Measurements from ENCODE around the gene ALDH3A2. TPM values are rescaled to one million over a fixed set of nuclear protein-coding genes. Genes with fewer than 3 reads are reported as not detected.
"Not testable (repeated sequence)": the region's sequence is repeated elsewhere in the genome, so short reads cannot be mapped to it uniquely, and the experiment has no call there.

ALDH3A2 gene
- total and polyA plus RNA-seq, 3 experiments from 2014 or later, result 21.7 to 26.3 (median 24.7) TPM

- Histone ChIP-seq H3K36me3 (ENCODE audit: insufficient read depth, low read length) (peaks cover 12% of the 10 kb centered on the region), H3K27ac (ENCODE audit: low read depth, low read length) (no peak overlapping the region), H3K9me3 (ENCODE audit: low read length) (no peaks in the 10 kb centered on the region), H3K27me3 (ENCODE audit: insufficient read depth, low read length, poor library complexity, severe bottlenecking) (no peaks in the 10 kb centered on the region), H3K4me1 (ENCODE audit: insufficient read depth, low read length) (no peaks in the 10 kb centered on the region), H3K4me3 (ENCODE audit: low read length) (no peak overlapping the region)
- Mint-ChIP-seq H3K9me3 (no peaks in the 10 kb centered on the region), H3K4me3 (no peak overlapping the region), H3K27me3 (no peaks in the 10 kb centered on the region), H3K4me1 (no peaks in the 10 kb centered on the region), H3K27ac (no peak overlapping the region), H3K36me3 (peaks cover 0 to 63% (median 22%) of the 10 kb centered on the region in 3 donors)
- ChIA-PET POLR2A (no interaction called here), CTCF (interaction anchor here (0.9 kb wide), 1 partner anchor 16 kb away, joined by 3 read pairs; no protein-coding TSS in a partner anchor)
- DNase-seq, result no peak
Measured at GRCh38 chr17:19663097-19663496, 14.5 kb downstream of the ALDH3A2 start.

GRCh38 chr17:19664136-19664820, 15.7 kb downstream of the ALDH3A2 start:
- no peaks in the 10 kb centered on the region for H3K9me3 ChIP-seq (ENCODE audit: low read length)
- no peaks in the 10 kb centered on the region for H3K27me3 Mint-ChIP-seq
- peaks cover 12% of the 10 kb centered on the region for H3K36me3 ChIP-seq (ENCODE audit: insufficient read depth, low read length)
- no peaks in the 10 kb centered on the region for H3K27me3 ChIP-seq (ENCODE audit: insufficient read depth, low read length, poor library complexity, severe bottlenecking)
- ChIA-PET POLR2A (no interaction called here), CTCF (interaction anchor here (0.9 kb wide), 1 partner anchor 17 kb away, joined by 3 read pairs; no protein-coding TSS in a partner anchor)
- H3K27ac Mint-ChIP-seq, result no peak overlapping the region
- no peaks in the 10 kb centered on the region for H3K4me1 Mint-ChIP-seq
- H3K4me3 Mint-ChIP-seq, result no peak overlapping the region
- H3K4me1 ChIP-seq (ENCODE audit: insufficient read depth, low read length), result no peaks in the 10 kb centered on the region
- DNase-seq, result no peak
- no peak overlapping the region for H3K27ac ChIP-seq (ENCODE audit: low read depth, low read length)
- peaks cover 0 to 58% (median 21%) of the 10 kb centered on the region in 3 donors for H3K36me3 Mint-ChIP-seq
- H3K4me3 ChIP-seq (ENCODE audit: low read length), result no peak overlapping the region
- H3K9me3 Mint-ChIP-seq, result no peaks in the 10 kb centered on the region

- Mint-ChIP-seq H3K9me3 (no peaks in the 10 kb centered on the region), H3K27me3 (no peaks in the 10 kb centered on the region), H3K4me3 (no peak overlapping the region), H3K27ac (peak overlapping the region in 1 of 8 donors; percentile 60), H3K36me3 (peaks cover 0 to 60% (median 21%) of the 10 kb centered on the region in 3 donors), H3K4me1 (no peaks in the 10 kb centered on the region)
- no peaks in the 10 kb centered on the region for H3K9me3 ChIP-seq (ENCODE audit: low read length)
- H3K4me1 ChIP-seq (ENCODE audit: insufficient read depth, low read length), result no peaks in the 10 kb centered on the region
- no peaks in the 10 kb centered on the region for H3K27me3 ChIP-seq (ENCODE audit: insufficient read depth, low read length, poor library complexity, severe bottlenecking)
- peaks cover 12% of the 10 kb centered on the region for H3K36me3 ChIP-seq (ENCODE audit: insufficient read depth, low read length)
- POLR2A ChIA-PET, result no interaction called here
- H3K4me3 ChIP-seq (ENCODE audit: low read length), result no peak overlapping the region
- no peak for DNase-seq
- CTCF ChIA-PET, result no interaction called here
- no peak overlapping the region for H3K27ac ChIP-seq (ENCODE audit: low read depth, low read length)
Measured at GRCh38 chr17:19664821-19665181, 16.2 kb downstream of the ALDH3A2 start.

GRCh38 chr17:19669680-19670079, 21.1 kb downstream of the ALDH3A2 start:
- H3K4me3 Mint-ChIP-seq; DNase-seq; H3K4me1 Mint-ChIP-seq; H3K36me3 ChIP-seq (ENCODE audit: insufficient read depth, low read length); H3K4me1 ChIP-seq (ENCODE audit: insufficient read depth, low read length); POLR2A ChIA-PET; H3K4me3 ChIP-seq (ENCODE audit: low read length); H3K9me3 ChIP-seq (ENCODE audit: low read length); H3K27me3 Mint-ChIP-seq; H3K27ac Mint-ChIP-seq; H3K27me3 ChIP-seq (ENCODE audit: insufficient read depth, low read length, poor library complexity, severe bottlenecking); H3K9me3 Mint-ChIP-seq; H3K27ac ChIP-seq (ENCODE audit: low read depth, low read length); CTCF ChIA-PET: not testable (repeated sequence)
- peaks cover 0 to 55% (median 5%) of the 10 kb centered on the region in 3 donors for H3K36me3 Mint-ChIP-seq

GRCh38 chr17:19670908-19671307, 22.4 kb downstream of the ALDH3A2 start:
- H3K36me3 Mint-ChIP-seq, result peaks cover 0 to 54% (median 9%) of the 10 kb centered on the region in 3 donors
- Histone ChIP-seq H3K4me1 (ENCODE audit: insufficient read depth, low read length) (no peaks in the 10 kb centered on the region), H3K4me3 (ENCODE audit: low read length) (no peak overlapping the region), H3K27me3 (ENCODE audit: insufficient read depth, low read length, poor library complexity, severe bottlenecking) (no peaks in the 10 kb centered on the region), H3K9me3 (ENCODE audit: low read length) (no peaks in the 10 kb centered on the region), H3K27ac (ENCODE audit: low read depth, low read length) (no peak overlapping the region), H3K36me3 (ENCODE audit: insufficient read depth, low read length) (no peaks in the 10 kb centered on the region)
- no peaks in the 10 kb centered on the region for H3K4me1 Mint-ChIP-seq
- no peaks in the 10 kb centered on the region for H3K9me3 Mint-ChIP-seq
- CTCF ChIA-PET, result interaction anchor here (1.4 kb wide), 1 partner anchor 96 kb away, joined by 3 read pairs; no protein-coding TSS in a partner anchor
- H3K4me3 Mint-ChIP-seq, result no peak overlapping the region
- POLR2A ChIA-PET, result no interaction called here
- no peak for DNase-seq
- H3K27ac Mint-ChIP-seq, result no peak overlapping the region
- H3K27me3 Mint-ChIP-seq, result no peaks in the 10 kb centered on the region

- H3K27ac Mint-ChIP-seq, result peak overlapping the region in 1 of 8 donors; percentile 63
- Histone ChIP-seq H3K27ac (ENCODE audit: low read depth, low read length) (no peak overlapping the region), H3K9me3 (ENCODE audit: low read length) (no peaks in the 10 kb centered on the region), H3K4me1 (ENCODE audit: insufficient read depth, low read length) (no peaks in the 10 kb centered on the region), H3K4me3 (ENCODE audit: low read length) (no peak overlapping the region), H3K27me3 (ENCODE audit: insufficient read depth, low read length, poor library complexity, severe bottlenecking) (no peaks in the 10 kb centered on the region), H3K36me3 (ENCODE audit: insufficient read depth, low read length) (no peaks in the 10 kb centered on the region)
- no peaks in the 10 kb centered on the region for H3K9me3 Mint-ChIP-seq
- peaks cover 0 to 53% (median 11%) of the 10 kb centered on the region in 3 donors for H3K36me3 Mint-ChIP-seq
- no peaks in the 10 kb centered on the region for H3K4me1 Mint-ChIP-seq
- ChIA-PET CTCF (interaction anchor here (1.0 to 1.4 kb wide), 2 partner anchors 10 to 95 kb away, joined by 3 read pairs; no protein-coding TSS in a partner anchor), POLR2A (no interaction called here)
- H3K4me3 Mint-ChIP-seq, result no peak overlapping the region
- no peaks in the 10 kb centered on the region for H3K27me3 Mint-ChIP-seq
- DNase-seq, result no peak
Measured at GRCh38 chr17:19671433-19671832, 22.9 kb downstream of the ALDH3A2 start.

- no peak overlapping the region for H3K4me3 ChIP-seq (ENCODE audit: low read length)
- Mint-ChIP-seq H3K4me3 (no peak overlapping the region), H3K4me1 (no peaks in the 10 kb centered on the region), H3K9me3 (no peaks in the 10 kb centered on the region), H3K36me3 (peaks cover 0 to 57% (median 13%) of the 10 kb centered on the region in 3 donors), H3K27ac (peak overlapping the region in 2 of 8 donors; percentile 49 to 63), H3K27me3 (no peaks in the 10 kb centered on the region)
- H3K27me3 ChIP-seq (ENCODE audit: insufficient read depth, low read length, poor library complexity, severe bottlenecking), result no peaks in the 10 kb centered on the region
- H3K9me3 ChIP-seq (ENCODE audit: low read length), result no peaks in the 10 kb centered on the region
- no peak for DNase-seq
- H3K4me1 ChIP-seq (ENCODE audit: insufficient read depth, low read length), result no peaks in the 10 kb centered on the region
- H3K27ac ChIP-seq (ENCODE audit: low read depth, low read length), result no peak overlapping the region
- H3K36me3 ChIP-seq (ENCODE audit: insufficient read depth, low read length), result no peaks in the 10 kb centered on the region
- CTCF ChIA-PET, result interaction anchor here (1.0 to 1.4 kb wide), 2 partner anchors 11 to 94 kb away, joined by 3 read pairs; no protein-coding TSS in a partner anchor
- POLR2A ChIA-PET, result no interaction called here
Measured at GRCh38 chr17:19672009-19672750, 23.6 kb downstream of the ALDH3A2 start.

- Histone ChIP-seq H3K4me3 (ENCODE audit: low read length) (no peak overlapping the region), H3K4me1 (ENCODE audit: insufficient read depth, low read length) (no peaks in the 10 kb centered on the region), H3K36me3 (ENCODE audit: insufficient read depth, low read length) (no peaks in the 10 kb centered on the region), H3K27ac (ENCODE audit: low read depth, low read length) (no peak overlapping the region), H3K27me3 (ENCODE audit: insufficient read depth, low read length, poor library complexity, severe bottlenecking) (no peaks in the 10 kb centered on the region), H3K9me3 (ENCODE audit: low read length) (no peaks in the 10 kb centered on the region)
- no peak for DNase-seq
- CTCF ChIA-PET, result interaction anchor here (1.5 kb wide), 1 partner anchor 16 kb away, joined by 4 read pairs; no protein-coding TSS in a partner anchor
- Mint-ChIP-seq H3K4me1 (no peaks in the 10 kb centered on the region), H3K9me3 (no peaks in the 10 kb centered on the region), H3K27ac (no peak overlapping the region), H3K4me3 (no peak overlapping the region), H3K27me3 (no peaks in the 10 kb centered on the region), H3K36me3 (peaks cover 0 to 60% (median 13%) of the 10 kb centered on the region in 3 donors)
- POLR2A ChIA-PET, result no interaction called here
Measured at GRCh38 chr17:19673623-19674022, 25.1 kb downstream of the ALDH3A2 start.
